Measurements from ENCODE around the gene CHST8. TPM values are rescaled to one million over a fixed set of nuclear protein-coding genes. Genes with fewer than 3 reads are reported as not detected.

CHST8 gene
- total RNA-seq, 1 experiment from 2014 or later, result not detected

- no peaks in the 10 kb centered on the region for H3K36me3 ChIP-seq (ENCODE audit: low read depth)
- no peak overlapping the region for H3K4me2 ChIP-seq
- no peak for TF ChIP-seq EZH2 (IDR thresholded peaks at IDR 0.05; ENCODE audit: low read depth)
- TF ChIP-seq, protein P1, sequence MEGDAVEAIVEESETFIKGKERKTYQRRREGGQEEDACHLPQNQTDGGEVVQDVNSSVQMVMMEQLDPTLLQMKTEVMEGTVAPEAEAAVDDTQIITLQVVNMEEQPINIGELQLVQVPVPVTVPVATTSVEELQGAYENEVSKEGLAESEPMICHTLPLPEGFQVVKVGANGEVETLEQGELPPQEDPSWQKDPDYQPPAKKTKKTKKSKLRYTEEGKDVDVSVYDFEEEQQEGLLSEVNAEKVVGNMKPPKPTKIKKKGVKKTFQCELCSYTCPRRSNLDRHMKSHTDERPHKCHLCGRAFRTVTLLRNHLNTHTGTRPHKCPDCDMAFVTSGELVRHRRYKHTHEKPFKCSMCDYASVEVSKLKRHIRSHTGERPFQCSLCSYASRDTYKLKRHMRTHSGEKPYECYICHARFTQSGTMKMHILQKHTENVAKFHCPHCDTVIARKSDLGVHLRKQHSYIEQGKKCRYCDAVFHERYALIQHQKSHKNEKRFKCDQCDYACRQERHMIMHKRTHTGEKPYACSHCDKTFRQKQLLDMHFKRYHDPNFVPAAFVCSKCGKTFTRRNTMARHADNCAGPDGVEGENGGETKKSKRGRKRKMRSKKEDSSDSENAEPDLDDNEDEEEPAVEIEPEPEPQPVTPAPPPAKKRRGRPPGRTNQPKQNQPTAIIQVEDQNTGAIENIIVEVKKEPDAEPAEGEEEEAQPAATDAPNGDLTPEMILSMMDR (conservative IDR thresholded peaks at IDR 0.05), result no peak
- intact Hi-C loops (cut with micrococcal nuclease; ENCODE audit: unreplicated experiment), result loop anchor here (5.0 kb wide), 2 partner anchors 632 to 647 kb away; no protein-coding TSS in a partner anchor
- ChIA-PET CTCF (no interaction called here), POLR2A (ENCODE audit: unreplicated experiment) (no interaction called here)
- no peaks in the 10 kb centered on the region for H3F3A ChIP-seq (ENCODE audit: insufficient read depth, low read depth)
- DNase-seq, result no peak
- H3K79me2 ChIP-seq (ENCODE audit: low read depth), result no peaks in the 10 kb centered on the region
- no peaks in the 10 kb centered on the region for H3K9me2 ChIP-seq (ENCODE audit: insufficient read depth)
- no peaks in the 10 kb centered on the region for H3K9me3 ChIP-seq (ENCODE audit: insufficient read depth, low read depth)
- H4K20me1 ChIP-seq (ENCODE audit: insufficient read depth), result no peaks in the 10 kb centered on the region
- H3K4me3 ChIP-seq, result no peak overlapping the region
- H2AFZ ChIP-seq, result no peak overlapping the region
- H3K4me1 ChIP-seq (replicated peaks; ENCODE audit: insufficient read depth), result no peaks in the 10 kb centered on the region
- no TSS peak for BruUV-seq (replicated peaks)
- H3K27me3 ChIP-seq (ENCODE audit: insufficient read depth, low read depth), result peaks cover 36% of the 10 kb centered on the region
- no peak overlapping the region for H3K27ac ChIP-seq
These were observed 153.0 kb downstream of the CHST8 start for GRCh38 chr19:33774751-33775150.

- no peak overlapping the region for H3K4me2 ChIP-seq
- peaks cover 36% of the 10 kb centered on the region for H3K27me3 ChIP-seq (ENCODE audit: insufficient read depth, low read depth)
- DNase-seq, result no peak
- H3K9me3 ChIP-seq (ENCODE audit: insufficient read depth, low read depth), result no peaks in the 10 kb centered on the region
- no peaks in the 10 kb centered on the region for H3K36me3 ChIP-seq (ENCODE audit: low read depth)
- no TSS peak for BruUV-seq (replicated peaks)
- TF ChIP-seq EZH2 (IDR thresholded peaks at IDR 0.05; ENCODE audit: low read depth), result no peak
- TF ChIP-seq, protein P1 (conservative IDR thresholded peaks at IDR 0.05), result no peak
- ChIA-PET CTCF (no interaction called here), POLR2A (ENCODE audit: unreplicated experiment) (no interaction called here)
- intact Hi-C loops (cut with micrococcal nuclease; ENCODE audit: unreplicated experiment), result no loop called here
- H3K4me3 ChIP-seq, result no peak overlapping the region
- H3K4me1 ChIP-seq (replicated peaks; ENCODE audit: insufficient read depth), result no peaks in the 10 kb centered on the region
- no peak overlapping the region for H3K27ac ChIP-seq
- H3K9me2 ChIP-seq (ENCODE audit: insufficient read depth), result no peaks in the 10 kb centered on the region
- H3F3A ChIP-seq (ENCODE audit: insufficient read depth, low read depth), result no peaks in the 10 kb centered on the region
- H2AFZ ChIP-seq, result no peak overlapping the region
- H4K20me1 ChIP-seq (ENCODE audit: insufficient read depth), result no peaks in the 10 kb centered on the region
- no peaks in the 10 kb centered on the region for H3K79me2 ChIP-seq (ENCODE audit: low read depth)
These were observed 154.2 kb downstream of the CHST8 start for GRCh38 chr19:33775731-33776487.

- no peaks in the 10 kb centered on the region for H3K4me1 ChIP-seq (replicated peaks; ENCODE audit: insufficient read depth)
- H3K79me2 ChIP-seq (ENCODE audit: low read depth), result no peaks in the 10 kb centered on the region
- no peaks in the 10 kb centered on the region for H3K36me3 ChIP-seq (ENCODE audit: low read depth)
- intact Hi-C loops (cut with micrococcal nuclease; ENCODE audit: unreplicated experiment), result no loop called here
- H3K9me2 ChIP-seq (ENCODE audit: insufficient read depth), result no peaks in the 10 kb centered on the region
- CTCF ChIA-PET, result interaction anchor here (0.6 to 1.9 kb wide), 7 partner anchors 10 to 984 kb away, joined by 3 to 14 read pairs (median 3); no protein-coding TSS in a partner anchor
- no peak for TF ChIP-seq EZH2 (IDR thresholded peaks at IDR 0.05; ENCODE audit: low read depth)
- TF ChIP-seq, protein P1 (conservative IDR thresholded peaks at IDR 0.05), result no peak
- no peak overlapping the region for H3K4me3 ChIP-seq
- POLR2A ChIA-PET (ENCODE audit: unreplicated experiment), result interaction anchor here (0.6 kb wide), 1 partner anchor 42 kb away, joined by 5 read pairs; no protein-coding TSS in a partner anchor
- no peak overlapping the region for H3K4me2 ChIP-seq
- H3K9me3 ChIP-seq (ENCODE audit: insufficient read depth, low read depth), result no peaks in the 10 kb centered on the region
- no peaks in the 10 kb centered on the region for H3F3A ChIP-seq (ENCODE audit: insufficient read depth, low read depth)
- H3K27ac ChIP-seq, result no peak overlapping the region
- H3K27me3 ChIP-seq (ENCODE audit: insufficient read depth, low read depth), result peaks cover 45% of the 10 kb centered on the region
- BruUV-seq (replicated peaks), result no TSS peak
- no peak overlapping the region for H2AFZ ChIP-seq
- H4K20me1 ChIP-seq (ENCODE audit: insufficient read depth), result no peaks in the 10 kb centered on the region
- DNase-seq, result no peak
These were observed 155.6 kb downstream of the CHST8 start for GRCh38 chr19:33777351-33777750.
